ENCODE data around the gene TSC22D4.

The TSC22D4 gene

GRCh38 chr7:100493476-100494264 lies 14.7 kb upstream of the TSC22D4 start (continued):
- TF ChIP-seq AEBP2 (tag by site-specific recombination; IDR thresholded peaks at IDR 0.05; ENCODE audit: borderline replicate concordance): no peak
- TF ChIP-seq ZNF10 (tag by site-specific recombination; IDR thresholded peaks at IDR 0.05): no peak
- TF ChIP-seq ZSCAN18 (tag by site-specific recombination; IDR thresholded peaks at IDR 0.05): no peak
- TF ChIP-seq HOXD13 (CRISPR knock-in tag; IDR thresholded peaks at IDR 0.05; ENCODE audit: borderline replicate concordance): no peak
- TF ChIP-seq ZNF146 (tag by site-specific recombination; IDR thresholded peaks at IDR 0.05): no peak

GRCh38 chr7:100492738-100493475 lies 13.9 kb upstream of the TSC22D4 start:
- no peak overlapping the region for H3K27ac ChIP-seq (ENCODE audit: extremely low read depth, low read depth, low read length)
- CTCF ChIA-PET: interaction anchor here (0.6 to 2.0 kb wide), 4 partner anchors 10 to 965 kb away, joined by 4 to 9 read pairs (median 6); no protein-coding TSS in a partner anchor
- H3K4me1 ChIP-seq (ENCODE audit: control insufficient read depth, insufficient read depth, low read length): no peaks in the 10 kb centered on the region
- H3K4me3 ChIP-seq (ENCODE audit: low read depth, low read length): no peak overlapping the region
- H3K9me3 ChIP-seq (ENCODE audit: control insufficient read depth, insufficient read depth, low read depth, low read length): no peaks in the 10 kb centered on the region
- POLR2A ChIA-PET: no interaction called here
- TF ChIP-seq ZNF366 (tag by site-specific recombination; conservative IDR thresholded peaks at IDR 0.05): peak; percentile 83
- TF ChIP-seq ZFP41 (tag by site-specific recombination; IDR thresholded peaks at IDR 0.05; ENCODE audit: borderline replicate concordance): no peak
- peak; percentile 99 for TF ChIP-seq PRDM1 (tag by site-specific recombination; IDR thresholded peaks at IDR 0.05)
- no peaks in the 10 kb centered on the region for H3K36me3 ChIP-seq (ENCODE audit: control insufficient read depth in 2 of 2, insufficient read depth in 1 of 2, low read length in 2 of 2)

- Histone ChIP-seq H3K36me3 (ENCODE audit: control insufficient read depth in 2 of 2, insufficient read depth in 1 of 2, low read length in 2 of 2) (no peaks in the 10 kb centered on the region), H3K4me1 (ENCODE audit: control insufficient read depth, insufficient read depth, low read length) (no peaks in the 10 kb centered on the region), H3K9me3 (ENCODE audit: control insufficient read depth, insufficient read depth, low read depth, low read length) (no peaks in the 10 kb centered on the region), H3K27ac (ENCODE audit: extremely low read depth, low read depth, low read length) (no peak overlapping the region), H3K4me3 (ENCODE audit: low read depth, low read length) (no peak overlapping the region)
- ChIA-PET POLR2A (no interaction called here), CTCF (interaction anchor here (0.7 kb wide), 1 partner anchor 98 kb away, joined by 4 read pairs; no protein-coding TSS in a partner anchor)
- TF ChIP-seq KLF8 (tag by site-specific recombination; IDR thresholded peaks at IDR 0.05) (no peak), ZBTB26 (tag by site-specific recombination; optimal IDR thresholded peaks at IDR 0.05) (no peak), ZNF394 (tag by site-specific recombination; IDR thresholded peaks at IDR 0.05; ENCODE audit: borderline replicate concordance) (no peak), ZNF785 (tag by site-specific recombination; IDR thresholded peaks at IDR 0.05) (no peak), WT1 (tag by site-specific recombination; IDR thresholded peaks at IDR 0.05) (no peak), ZNF792 (tag by site-specific recombination; IDR thresholded peaks at IDR 0.05) (no peak), ZNF121 (tag by site-specific recombination; IDR thresholded peaks at IDR 0.05) (0 out of 2 replicates have a peak, but pooled peaks have one; percentile 16), HOXA7 (CRISPR knock-in tag; IDR thresholded peaks at IDR 0.05; ENCODE audit: borderline replicate concordance) (no peak)
Measured at GRCh38 chr7:100491192-100491578, 12.2 kb upstream of the TSC22D4 start.
